Esophagus muscularis mucosa (tissue), 4 donors: ENCODE measurements around the gene GJD3. TPM values are rescaled to one million over a fixed set of nuclear protein-coding genes. Genes with fewer than 3 reads are reported as not detected.

Experiments
- DNase-seq: peaks from one replicate; pipeline ENCODE4 v3.0.0-alpha.2; 2017; ENCODE audit errors: extremely low spot score
- H3K27ac ChIP-seq, 4 donors: fragments of 200-600 bp; sonication (generic); replicated peaks in 1 of 4; 1 replicate in 3 of 4; 2 replicates in 1 of 4; pipeline ENCODE4 v1.5.1; 2016 to 2019; ENCODE audit warnings: mild to moderate bottlenecking in 1 of 4
- H3K27me3 ChIP-seq, 4 donors: fragments of 200-600 bp; sonication (generic); one replicate each; pipeline versions ENCODE4 v1.5.1 to v1.6.0; 2016 to 2019
- H3K36me3 ChIP-seq, 4 donors: fragments of 200-600 bp; sonication (generic); one replicate each; pipeline ENCODE4 v1.5.1; 2016 to 2019
- H3K4me1 ChIP-seq, 4 donors: fragments of 200-600 bp; sonication (generic); one replicate each; pipeline ENCODE4 v1.5.1; 2016 to 2019
- H3K4me3 ChIP-seq, 4 donors: fragments of 200-600 bp; sonication (generic); 1 replicate in 2 of 4; 2 replicates in 2 of 4; pipeline ENCODE4 v1.5.1; 2016 to 2019; ENCODE audit warnings: mild to moderate bottlenecking in 4 of 4, moderate library complexity in 1 of 4
- H3K9me3 ChIP-seq, 4 donors: fragments of 200-600 bp; sonication (generic); 1 replicate in 3 of 4; 2 replicates in 1 of 4; pipeline ENCODE4 v1.5.1; 2016 to 2019
- EP300 ChIP-seq: sonication (generic); formaldehyde crosslinking; IDR thresholded peaks from one replicate; pipeline ENCODE4 v1.6.1; 2017; ENCODE audit warnings: antibody characterized with exemption
- POLR2A ChIP-seq: fragments of 450-650 bp; IDR thresholded peaks from one replicate; pipeline ENCODE4 v1.6.1; 2017; ENCODE audit warnings: antibody characterized with exemption, moderate library complexity, mild to moderate bottlenecking, low read depth
- POLR2AphosphoS5 ChIP-seq, 2 donors: sonication (generic); formaldehyde crosslinking; IDR thresholded peaks; one replicate each; pipeline ENCODE4 v1.6.1; 2017; ENCODE audit warnings: antibody characterized with exemption in 2 of 2
- WGBS: methylation state at CpG from one replicate; pipeline ENCODE4 v1.1.5; 2018; 5-methylcytosine and 5-hydroxymethylcytosine counted together
- intact Hi-C: fragments of 100-400 bp; cut with DNase I; formaldehyde crosslinking; loops from one replicate; pipeline ENCODE4 v1.15.1; 2023
- total RNA-seq, 4 donors: library from RNA; depleted of rRNA; stranded (reverse); fragments of >200 nt; gene quantifications; one replicate each; pipeline versions ENCODE4 v1.1.0 to v1.2.1, GENCODE V29; 2016
- TF ChIP-seq, protein P1 (sequence below), 3 experiments: fragments of 200-600 bp in 2 of 3; fragments of 450-650 bp in 1 of 3; sonication (generic) in 2 of 3; IDR thresholded peaks; one replicate each; pipeline ENCODE4 v1.5.1; 2017 to 2019; ENCODE audit warnings: antibody characterized with exemption in 3 of 3, mild to moderate bottlenecking in 2 of 3, moderate library complexity in 1 of 3

Gene GJD3
- total RNA-seq, 4 donors from 2014 or later: 0.40 to 0.50 TPM; not detected in 2

DNA sequence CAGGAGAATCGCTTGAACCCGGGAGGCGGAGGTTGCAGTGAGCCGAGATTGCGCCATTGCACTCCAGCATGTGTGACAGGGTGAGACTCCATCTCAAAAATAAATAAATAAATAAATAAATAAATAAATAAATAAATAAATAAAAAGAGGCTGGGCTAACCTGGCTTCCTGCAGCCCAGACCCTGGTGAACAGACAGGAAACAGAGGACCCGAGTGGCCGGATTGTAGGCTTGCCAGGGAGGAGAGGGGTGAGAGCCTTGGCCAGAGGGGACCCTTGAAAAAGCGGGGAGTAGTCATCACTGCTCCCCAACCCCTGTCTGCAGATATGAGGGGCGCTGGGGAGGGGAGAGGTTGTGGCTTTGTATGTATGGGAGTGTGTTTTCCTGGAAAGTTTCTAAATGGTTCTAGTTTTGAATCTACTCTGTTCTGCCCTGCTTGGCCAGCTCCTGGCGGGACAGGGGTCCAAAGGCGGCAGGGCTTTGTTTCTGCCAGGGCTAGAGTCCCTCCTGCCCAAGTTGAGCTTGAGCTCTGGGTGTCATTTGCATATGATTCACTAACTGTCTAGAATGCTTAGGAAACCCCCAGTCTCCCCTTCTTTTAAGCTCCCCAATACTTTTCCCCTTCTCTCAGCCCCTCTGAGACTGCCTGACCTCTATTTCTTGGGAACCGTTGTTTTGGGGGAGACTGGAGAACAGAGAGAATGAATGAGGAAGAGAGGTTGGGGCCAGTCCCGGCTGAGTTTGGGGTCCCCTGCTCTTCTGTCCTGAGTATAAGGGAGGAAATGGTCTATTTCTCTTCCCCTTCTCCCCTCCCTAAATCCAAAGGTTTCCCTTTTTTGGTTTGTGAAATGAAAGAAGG, 39.2 kb downstream of the GJD3 start:
- H3K4me1 ChIP-seq: peaks cover 100% of the 10 kb centered on the region in 4 donors
- no peaks in the 10 kb centered on the region for H3K36me3 ChIP-seq
- 75% methylated on average over 13 of the region's 13 CpGs for WGBS
- H3K27ac ChIP-seq: peak overlapping the region; percentile 94 to 98 (median 96)
- H3K27me3 ChIP-seq: no peaks in the 10 kb centered on the region
- intact Hi-C loops: no loop called here
- no peak overlapping the region for H3K4me3 ChIP-seq
- no peaks in the 10 kb centered on the region for H3K9me3 ChIP-seq
- no peak for DNase-seq
- TF ChIP-seq POLR2A: no peak
- TF ChIP-seq, protein P1, sequence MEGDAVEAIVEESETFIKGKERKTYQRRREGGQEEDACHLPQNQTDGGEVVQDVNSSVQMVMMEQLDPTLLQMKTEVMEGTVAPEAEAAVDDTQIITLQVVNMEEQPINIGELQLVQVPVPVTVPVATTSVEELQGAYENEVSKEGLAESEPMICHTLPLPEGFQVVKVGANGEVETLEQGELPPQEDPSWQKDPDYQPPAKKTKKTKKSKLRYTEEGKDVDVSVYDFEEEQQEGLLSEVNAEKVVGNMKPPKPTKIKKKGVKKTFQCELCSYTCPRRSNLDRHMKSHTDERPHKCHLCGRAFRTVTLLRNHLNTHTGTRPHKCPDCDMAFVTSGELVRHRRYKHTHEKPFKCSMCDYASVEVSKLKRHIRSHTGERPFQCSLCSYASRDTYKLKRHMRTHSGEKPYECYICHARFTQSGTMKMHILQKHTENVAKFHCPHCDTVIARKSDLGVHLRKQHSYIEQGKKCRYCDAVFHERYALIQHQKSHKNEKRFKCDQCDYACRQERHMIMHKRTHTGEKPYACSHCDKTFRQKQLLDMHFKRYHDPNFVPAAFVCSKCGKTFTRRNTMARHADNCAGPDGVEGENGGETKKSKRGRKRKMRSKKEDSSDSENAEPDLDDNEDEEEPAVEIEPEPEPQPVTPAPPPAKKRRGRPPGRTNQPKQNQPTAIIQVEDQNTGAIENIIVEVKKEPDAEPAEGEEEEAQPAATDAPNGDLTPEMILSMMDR (IDR thresholded peaks at IDR 0.05): no peak
- TF ChIP-seq EP300: no peak
- no peak for TF ChIP-seq POLR2AphosphoS5 (IDR thresholded peaks at IDR 0.05)

- intact Hi-C loops: no loop called here
- TF ChIP-seq POLR2AphosphoS5 (IDR thresholded peaks at IDR 0.05) (peak; percentile 10 to 25), POLR2A (no peak)
- peak overlapping the region; percentile 90 to 99 (median 94) for H3K4me3 ChIP-seq
- H3K27ac ChIP-seq: peak overlapping the region; percentile 94 to 98 (median 96)
- H3K4me1 ChIP-seq: peaks cover 100% of the 10 kb centered on the region in 4 donors
- no peak for DNase-seq
- no peaks in the 10 kb centered on the region for H3K9me3 ChIP-seq
- H3K27me3 ChIP-seq: no peaks in the 10 kb centered on the region
- no peaks in the 10 kb centered on the region for H3K36me3 ChIP-seq
- 41% methylated on average over 10 of the region's 10 CpGs for WGBS
Observed at GRCh38 chr17:40323391-40324381, 40.9 kb downstream of the GJD3 start.

DNA sequence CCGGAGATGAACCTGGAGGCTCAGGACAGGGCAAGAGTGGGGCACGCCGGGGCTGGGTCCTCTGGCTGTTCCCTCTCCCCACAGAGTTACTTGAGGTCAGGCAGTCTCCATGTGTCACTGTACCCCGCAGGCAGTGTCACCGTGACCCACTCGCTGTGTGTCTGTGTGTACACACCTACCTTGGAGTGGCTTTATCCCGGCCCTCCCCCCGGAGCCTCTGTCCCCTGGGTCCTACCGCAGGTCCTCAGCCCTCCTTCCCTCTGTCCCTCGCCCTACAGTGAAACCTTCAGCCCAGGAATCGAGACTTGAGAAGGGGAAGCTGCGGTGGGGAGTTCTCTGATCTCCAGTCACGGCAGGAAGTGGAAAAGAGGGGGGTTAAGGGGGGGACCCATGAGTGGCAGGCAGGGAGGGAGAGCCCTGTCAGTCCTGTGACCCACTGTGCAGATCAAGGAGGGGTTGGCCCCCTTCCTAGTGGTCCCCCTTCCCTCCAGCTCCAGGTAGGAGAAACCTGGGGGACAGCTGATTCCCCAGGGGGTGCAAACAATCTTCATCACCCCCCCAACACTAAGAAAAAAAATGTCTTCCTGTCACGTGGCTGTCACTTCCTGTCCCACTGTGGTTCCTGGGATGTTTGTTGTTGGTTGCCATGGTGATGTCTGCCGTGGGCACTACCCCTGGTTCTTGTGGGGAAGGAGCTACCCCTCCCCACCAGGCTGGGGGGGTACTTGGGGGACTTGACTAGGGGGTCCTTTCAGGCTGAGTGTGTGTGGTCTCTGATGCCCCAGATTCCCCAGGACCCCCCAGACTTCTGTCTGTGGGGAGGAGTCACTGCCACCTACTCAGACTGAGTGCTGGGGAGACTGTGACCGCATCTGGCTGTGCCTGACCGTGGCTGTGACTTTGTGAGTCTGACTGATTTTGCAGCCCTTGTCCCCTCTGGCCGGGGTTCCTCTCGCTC, 41.9 kb downstream of the GJD3 start:
- DNase-seq: no peak
- no peaks in the 10 kb centered on the region for H3K27me3 ChIP-seq
- intact Hi-C loops: no loop called here
- peak overlapping the region; percentile 94 to 98 (median 96) for H3K27ac ChIP-seq
- no peaks in the 10 kb centered on the region for H3K9me3 ChIP-seq
- WGBS: 9% methylated on average over 13 of the region's 19 CpGs
- TF ChIP-seq POLR2A (no peak), POLR2AphosphoS5 (IDR thresholded peaks at IDR 0.05) (peak; percentile 40 to 46), EP300 (peak; percentile 28)
- TF ChIP-seq, protein P1 (IDR thresholded peaks at IDR 0.05): no peak
- no peaks in the 10 kb centered on the region for H3K36me3 ChIP-seq
- H3K4me1 ChIP-seq: peaks cover 92 to 96% (median 94%) of the 10 kb centered on the region in 4 donors
- H3K4me3 ChIP-seq: peak overlapping the region; percentile 90 to 99 (median 94)

- Histone ChIP-seq H3K9me3 (no peaks in the 10 kb centered on the region), H3K4me3 (peak overlapping the region; percentile 90 to 99 (median 94)), H3K27me3 (no peaks in the 10 kb centered on the region), H3K4me1 (peaks cover 92 to 96% (median 94%) of the 10 kb centered on the region in 4 donors), H3K27ac (peak overlapping the region; percentile 94 to 98 (median 96)), H3K36me3 (no peaks in the 10 kb centered on the region)
- TF ChIP-seq, protein P1 (IDR thresholded peaks at IDR 0.05): no peak
- TF ChIP-seq POLR2A (no peak), EP300 (no peak), POLR2AphosphoS5 (IDR thresholded peaks at IDR 0.05) (no peak)
- intact Hi-C loops: no loop called here
- DNase-seq: no peak
- 0% methylated on average over 4 of the region's 4 CpGs for WGBS
Observed at GRCh38 chr17:40321961-40322357, 42.6 kb downstream of the GJD3 start.
